ENCODE results near the gene SPEG.
"Not testable (repeated sequence)": the region's sequence is repeated elsewhere in the genome, so short reads cannot be mapped to it uniquely, and the experiment has no call there.

SPEG gene

DNA sequence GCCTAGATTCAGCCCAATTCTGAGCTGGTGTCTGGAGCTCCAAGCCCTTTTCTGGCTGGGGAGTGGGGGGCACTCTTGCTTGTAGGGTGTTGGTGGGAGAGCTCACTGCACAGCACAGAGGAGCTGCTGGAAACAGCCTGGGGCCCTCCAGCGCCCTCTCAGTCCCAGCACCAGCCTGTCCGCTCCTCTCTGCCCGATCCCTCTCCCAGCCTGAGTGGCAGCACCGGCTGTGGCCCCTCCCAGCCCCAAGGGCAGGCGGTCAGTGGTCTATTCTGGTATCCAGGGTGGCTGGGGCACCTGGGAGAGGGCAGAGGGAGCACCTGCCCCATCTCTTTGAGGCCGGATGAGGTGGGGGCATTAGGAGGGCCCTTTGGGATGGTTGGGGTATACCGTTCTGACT, 29.7 kb upstream of the SPEG start:
- DNase-seq: no peak

- no peak for DNase-seq
Observed at GRCh38 chr2:219405451-219405850, 29.2 kb upstream of the SPEG start.

- DNase-seq: no peak
Observed at GRCh38 chr2:219405958-219406860, 28.4 kb upstream of the SPEG start.

DNA sequence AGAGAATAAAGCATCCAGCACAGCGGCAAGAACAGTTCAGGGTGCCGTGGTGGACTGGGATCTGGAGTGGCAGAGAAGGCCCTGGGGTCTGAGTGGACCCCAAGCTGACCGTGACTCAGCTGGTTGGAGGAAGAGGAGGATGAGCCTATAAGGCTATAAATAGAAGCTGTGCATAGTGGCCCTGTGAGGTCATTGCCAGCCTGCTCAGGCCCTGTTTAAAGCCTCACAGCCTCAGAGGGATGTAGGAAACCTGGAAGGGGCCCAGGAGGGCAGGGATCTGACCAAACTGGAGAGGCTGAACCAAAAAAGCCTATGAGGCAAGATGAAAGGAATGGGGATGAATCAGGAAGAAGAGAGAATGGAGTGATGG, 27.8 kb upstream of the SPEG start:
- no peak for DNase-seq

DNA sequence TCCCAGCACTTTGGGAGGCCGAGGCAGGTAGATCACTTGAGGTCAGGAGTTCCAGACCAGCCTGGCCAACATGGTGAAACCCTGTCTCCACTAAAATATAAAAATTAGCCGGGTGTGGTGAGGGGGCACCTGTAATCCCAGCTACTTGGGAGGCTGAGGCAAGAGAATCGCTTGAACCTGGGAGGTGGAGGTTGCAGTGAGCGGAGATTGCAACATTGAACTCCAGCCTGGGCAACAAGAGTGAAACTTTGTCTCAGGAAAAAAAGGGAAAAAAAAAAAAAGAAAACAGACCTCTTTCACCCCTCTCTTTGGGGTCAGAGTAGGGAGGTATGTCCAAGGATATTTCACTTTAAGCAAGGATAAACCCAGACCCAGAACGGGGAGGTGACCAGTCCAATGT, 27.3 kb upstream of the SPEG start:
- DNase-seq: not testable (repeated sequence)

DNA sequence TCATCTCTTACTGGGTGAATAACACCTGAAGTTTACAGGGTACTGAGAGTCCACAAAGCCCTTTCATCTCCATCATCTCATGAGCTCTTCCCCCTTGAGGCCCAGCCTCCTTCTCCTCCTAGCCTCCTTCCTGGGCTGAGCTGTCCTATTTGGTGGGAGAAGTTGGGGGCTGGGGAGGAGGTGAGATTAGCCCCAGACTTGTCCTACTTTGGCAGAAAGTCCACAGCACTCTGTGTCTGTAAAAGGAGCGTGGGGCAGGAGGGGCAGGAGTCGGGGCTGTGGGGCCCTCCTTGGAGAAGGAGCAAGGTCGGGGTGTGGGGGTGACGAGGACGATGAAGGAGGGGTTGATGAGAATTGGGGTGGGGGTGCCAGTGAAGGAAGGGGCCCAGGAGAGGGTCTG, 26.4 kb upstream of the SPEG start:
- no peak for DNase-seq

GRCh38 chr2:219408631-219409030, 26.0 kb upstream of the SPEG start:
- no peak for DNase-seq

- DNase-seq: no peak
Observed at GRCh38 chr2:219409619-219410018, 25.0 kb upstream of the SPEG start.

- no peak for DNase-seq
Observed at GRCh38 chr2:219410390-219410789, 24.3 kb upstream of the SPEG start.

DNA sequence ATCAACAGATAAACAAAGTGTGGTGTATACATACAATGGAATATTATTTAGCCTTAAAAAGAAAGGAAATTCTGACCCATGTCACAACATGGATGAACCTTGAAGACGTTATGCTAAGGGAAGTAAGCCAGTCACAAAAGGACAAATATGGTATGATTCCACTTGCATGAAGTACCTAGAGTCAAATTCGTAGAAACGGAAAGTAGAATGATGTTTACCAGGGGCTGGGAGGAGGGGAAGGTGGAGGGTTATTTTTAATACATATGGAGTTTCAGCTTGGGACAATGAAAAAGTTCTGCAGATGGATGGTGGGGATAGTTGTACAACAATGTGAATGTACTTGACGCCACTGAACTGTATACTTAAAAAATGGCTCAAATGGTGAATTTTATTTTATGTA, 19.8 kb upstream of the SPEG start:
- no peak for DNase-seq

DNA sequence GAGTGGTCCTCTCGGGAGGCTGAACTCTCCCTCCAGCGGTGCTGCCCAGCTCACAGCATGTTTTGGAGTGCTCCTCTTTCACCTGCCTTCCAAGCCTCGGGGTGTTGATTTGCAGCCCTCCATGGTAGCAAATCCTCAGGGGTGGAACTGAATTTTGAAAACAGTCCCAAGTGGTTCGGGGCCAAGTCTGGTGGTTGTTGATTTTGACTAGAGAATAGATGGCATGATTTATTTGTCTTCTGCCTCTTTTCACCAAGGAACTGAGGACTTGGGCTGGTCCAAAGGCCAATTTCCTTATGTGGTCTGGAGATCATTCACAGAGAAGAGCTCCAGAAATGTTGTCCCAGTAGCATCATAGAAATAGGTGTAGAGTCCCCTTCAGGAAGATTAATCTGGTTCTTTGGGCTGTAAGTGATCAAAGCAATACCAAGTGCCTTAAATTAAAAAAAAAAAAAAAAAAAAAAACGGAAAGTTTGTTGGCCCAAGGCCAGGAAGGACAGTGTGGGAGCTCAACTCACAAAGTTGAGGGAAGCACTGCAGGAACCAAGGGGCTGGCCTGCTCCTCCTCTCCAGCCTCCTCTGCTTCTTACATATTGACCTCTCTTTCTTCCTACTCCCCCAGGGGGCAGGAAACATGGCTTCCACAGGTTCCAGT, 18.9 kb upstream of the SPEG start:
- no peak for DNase-seq

DNA sequence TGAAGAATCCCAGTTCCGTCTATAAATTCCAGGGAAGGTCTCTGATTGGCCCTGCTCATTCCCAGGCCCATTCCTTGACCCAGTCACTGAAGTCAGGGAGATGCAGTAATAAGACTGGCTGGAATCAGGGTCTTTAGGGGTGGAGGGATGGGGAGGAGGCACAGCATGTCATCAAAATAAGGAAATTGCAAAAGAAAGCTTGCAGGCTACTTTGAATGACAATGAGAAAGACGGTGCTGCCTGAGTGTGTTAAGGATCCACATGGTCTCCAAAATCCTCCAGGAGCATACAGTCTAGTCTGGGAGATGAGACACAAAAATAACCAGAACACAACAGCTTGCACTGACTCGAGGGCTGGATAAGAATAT, 18.4 kb upstream of the SPEG start:
- peak in 5 of 56 donors; percentile 7 to 19 (median 11) for DNase-seq

GRCh38 chr2:219416938-219417337, 17.7 kb upstream of the SPEG start:
- no peak for DNase-seq

DNA sequence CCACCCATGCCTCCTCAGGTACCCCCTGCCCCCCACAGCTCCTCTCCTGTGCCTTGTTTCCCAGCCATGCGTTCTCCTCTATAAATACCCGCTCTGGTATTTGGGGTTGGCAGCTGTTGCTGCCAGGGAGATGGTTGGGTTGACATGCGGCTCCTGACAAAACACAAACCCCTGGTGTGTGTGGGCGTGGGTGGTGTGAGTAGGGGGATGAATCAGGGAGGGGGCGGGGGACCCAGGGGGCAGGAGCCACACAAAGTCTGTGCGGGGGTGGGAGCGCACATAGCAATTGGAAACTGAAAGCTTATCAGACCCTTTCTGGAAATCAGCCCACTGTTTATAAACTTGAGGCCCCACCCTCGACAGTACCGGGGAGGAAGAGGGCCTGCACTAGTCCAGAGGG, 17.3 kb upstream of the SPEG start:
- DNase-seq: peak in 1 of 56 donors; percentile 29

GRCh38 chr2:219418155-219419011, 16.3 kb upstream of the SPEG start, which contains the start of gene DES:
Gene DES, plus strand, starts transcription at chr2:219418377. Its CDS starts 86 bp downstream, at chr2:219418463.
- DNase-seq: no peak

DNA sequence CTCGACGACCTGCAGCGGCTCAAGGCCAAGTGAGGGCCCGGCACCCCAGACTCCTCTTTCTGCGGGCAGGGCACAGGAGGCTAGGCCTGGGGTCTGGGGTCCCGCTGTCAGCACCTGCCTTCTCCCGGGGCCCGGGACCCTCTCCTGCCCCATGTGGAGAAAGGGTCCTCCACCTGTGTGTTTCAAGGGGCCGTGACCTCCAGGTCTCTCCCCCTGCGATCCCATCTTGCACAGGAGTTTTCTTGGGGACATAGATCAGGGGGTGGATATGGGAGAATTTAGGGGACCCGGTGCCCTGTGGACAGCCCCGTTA, 15.7 kb upstream of the SPEG start:
- no peak for DNase-seq

- DNase-seq: no peak
Observed at GRCh38 chr2:219419331-219420197, 15.1 kb upstream of the SPEG start.

- no peak for DNase-seq
Observed at GRCh38 chr2:219420687-219421086, 14.0 kb upstream of the SPEG start.

GRCh38 chr2:219421323-219421722, 13.3 kb upstream of the SPEG start:
- no peak for DNase-seq

DNA sequence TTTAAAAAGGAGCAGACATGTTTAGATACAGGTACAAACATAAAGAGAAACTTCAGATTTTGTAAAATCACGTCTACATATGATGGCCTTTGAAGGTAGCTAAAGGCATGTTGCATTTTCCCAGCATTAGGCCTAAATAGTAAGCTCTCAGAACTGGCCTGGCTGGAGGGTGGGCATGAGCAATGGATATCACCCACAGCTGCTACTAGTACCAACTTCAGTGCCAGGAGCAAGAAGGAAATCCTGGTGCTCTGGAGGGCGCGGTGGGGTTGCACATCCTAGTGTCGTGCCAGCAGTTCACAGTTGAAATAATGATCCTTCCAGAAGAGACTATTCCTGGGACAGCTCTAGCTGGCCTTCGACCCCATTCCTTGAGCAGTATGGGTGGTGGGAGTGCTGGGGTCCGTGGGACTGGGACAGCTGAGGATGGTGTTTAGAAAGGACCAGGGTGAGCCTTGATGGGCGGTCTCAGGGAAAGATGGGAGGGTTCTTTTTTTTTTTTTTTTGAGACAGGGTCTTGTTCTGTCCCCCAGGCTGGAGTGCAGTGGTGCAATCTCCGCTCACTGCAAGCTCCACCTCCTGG, 11.6 kb upstream of the SPEG start:
- DNase-seq: no peak
